Nephron (organoid): Measurements from ENCODE around the gene TBC1D5.

ENCODE experiments used
- H3K27ac Mint-ChIP-seq, 3 experiments: 2 replicates each; pipeline ENCODE4 v1.8.0; 2020; ENCODE audit warnings: mixed read lengths in 3 of 3, mild to moderate bottlenecking in 2 of 3, moderate library complexity in 1 of 3
- H3K27me3 Mint-ChIP-seq: 2 replicates; pipeline ENCODE4 v1.8.0; 2021; ENCODE audit warnings: low read depth, mild to moderate bottlenecking, moderate library complexity, mixed read lengths
- H3K36me3 Mint-ChIP-seq: 2 replicates; pipeline ENCODE4 v1.8.0; 2020; ENCODE audit warnings: low read depth, mixed read lengths
- H3K4me1 Mint-ChIP-seq: 2 replicates; pipeline ENCODE4 v1.8.0; 2020; ENCODE audit warnings: mixed read lengths
- H3K4me3 Mint-ChIP-seq, 3 experiments: 2 replicates each; pipeline ENCODE4 v1.8.0; 2020; ENCODE audit warnings: mild to moderate bottlenecking in 3 of 3, mixed read lengths in 3 of 3, moderate library complexity in 2 of 3
- H3K9me3 Mint-ChIP-seq: 2 replicates; pipeline ENCODE4 v1.8.0; 2020; ENCODE audit warnings: mixed read lengths
- TF ChIP-seq, protein P1 (sequence below), 3 experiments: fragments of 200-600 bp; sonication (generic); IDR thresholded peaks; one replicate each; pipeline ENCODE4 v1.5.0; 2021; ENCODE audit warnings: antibody characterized with exemption in 3 of 3; ENCODE audit not compliant: unreplicated experiment in 3 of 3

Gene TBC1D5

GRCh38 chr3:17489139-17489538, 253.3 kb downstream of the TBC1D5 start:
- Mint-ChIP-seq H3K27me3 (no peaks in the 10 kb centered on the region), H3K36me3 (peaks cover 38% of the 10 kb centered on the region), H3K27ac (no peak overlapping the region), H3K9me3 (peaks cover 48% of the 10 kb centered on the region), H3K4me3 (no peak overlapping the region), H3K4me1 (no peaks in the 10 kb centered on the region)
- TF ChIP-seq, protein P1, sequence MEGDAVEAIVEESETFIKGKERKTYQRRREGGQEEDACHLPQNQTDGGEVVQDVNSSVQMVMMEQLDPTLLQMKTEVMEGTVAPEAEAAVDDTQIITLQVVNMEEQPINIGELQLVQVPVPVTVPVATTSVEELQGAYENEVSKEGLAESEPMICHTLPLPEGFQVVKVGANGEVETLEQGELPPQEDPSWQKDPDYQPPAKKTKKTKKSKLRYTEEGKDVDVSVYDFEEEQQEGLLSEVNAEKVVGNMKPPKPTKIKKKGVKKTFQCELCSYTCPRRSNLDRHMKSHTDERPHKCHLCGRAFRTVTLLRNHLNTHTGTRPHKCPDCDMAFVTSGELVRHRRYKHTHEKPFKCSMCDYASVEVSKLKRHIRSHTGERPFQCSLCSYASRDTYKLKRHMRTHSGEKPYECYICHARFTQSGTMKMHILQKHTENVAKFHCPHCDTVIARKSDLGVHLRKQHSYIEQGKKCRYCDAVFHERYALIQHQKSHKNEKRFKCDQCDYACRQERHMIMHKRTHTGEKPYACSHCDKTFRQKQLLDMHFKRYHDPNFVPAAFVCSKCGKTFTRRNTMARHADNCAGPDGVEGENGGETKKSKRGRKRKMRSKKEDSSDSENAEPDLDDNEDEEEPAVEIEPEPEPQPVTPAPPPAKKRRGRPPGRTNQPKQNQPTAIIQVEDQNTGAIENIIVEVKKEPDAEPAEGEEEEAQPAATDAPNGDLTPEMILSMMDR (IDR thresholded peaks at IDR 0.05; ENCODE audit: unreplicated experiment in 3 of 3): no peak

GRCh38 chr3:17481116-17481515, 261.3 kb downstream of the TBC1D5 start:
- Mint-ChIP-seq H3K4me1 (no peaks in the 10 kb centered on the region), H3K4me3 (no peak overlapping the region), H3K36me3 (no peaks in the 10 kb centered on the region), H3K9me3 (no peaks in the 10 kb centered on the region), H3K27me3 (peaks cover 4% of the 10 kb centered on the region), H3K27ac (no peak overlapping the region)
- TF ChIP-seq, protein P1 (IDR thresholded peaks at IDR 0.05; ENCODE audit: unreplicated experiment in 3 of 3): no peak

- H3K27me3 Mint-ChIP-seq: peaks cover 4% of the 10 kb centered on the region
- no peaks in the 10 kb centered on the region for H3K4me1 Mint-ChIP-seq
- TF ChIP-seq, protein P1 (IDR thresholded peaks at IDR 0.05; ENCODE audit: unreplicated experiment in 3 of 3): no peak
- H3K4me3 Mint-ChIP-seq: no peak overlapping the region
- no peaks in the 10 kb centered on the region for H3K36me3 Mint-ChIP-seq
- no peak overlapping the region for H3K27ac Mint-ChIP-seq
- H3K9me3 Mint-ChIP-seq: no peaks in the 10 kb centered on the region
These were observed 262.6 kb downstream of the TBC1D5 start for GRCh38 chr3:17479681-17480405.

DNA sequence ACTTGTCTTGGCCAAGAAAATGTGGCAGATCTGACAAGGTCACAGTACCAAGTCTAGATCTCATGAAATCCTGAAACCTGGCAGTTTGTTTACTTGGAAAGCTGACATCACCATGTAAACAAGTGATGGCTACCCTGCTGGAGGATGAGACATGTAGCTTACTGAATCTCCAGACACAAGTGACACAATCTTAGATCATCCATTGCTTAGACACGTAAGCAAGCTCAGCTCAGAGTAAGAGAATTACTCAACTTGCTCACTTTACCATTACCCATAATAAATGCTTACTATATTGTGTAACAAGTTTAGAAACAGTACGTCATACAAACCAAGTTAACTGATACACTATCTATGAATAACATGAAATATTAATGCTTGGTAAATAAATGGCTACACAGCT, 263.8 kb downstream of the TBC1D5 start:
- TF ChIP-seq, protein P1 (IDR thresholded peaks at IDR 0.05; ENCODE audit: unreplicated experiment in 3 of 3): no peak
- no peak overlapping the region for H3K4me3 Mint-ChIP-seq

GRCh38 chr3:17473761-17474160, 268.7 kb downstream of the TBC1D5 start:
- Mint-ChIP-seq H3K4me1 (no peaks in the 10 kb centered on the region), H3K27ac (no peak overlapping the region), H3K4me3 (no peak overlapping the region), H3K9me3 (no peaks in the 10 kb centered on the region), H3K36me3 (no peaks in the 10 kb centered on the region), H3K27me3 (no peaks in the 10 kb centered on the region)
- TF ChIP-seq, protein P1 (IDR thresholded peaks at IDR 0.05; ENCODE audit: unreplicated experiment in 3 of 3): peak in 2 of 3 experiments; percentile 24 to 28

More for the DNA sequence above, 263.8 kb downstream of the TBC1D5 start:
- Mint-ChIP-seq H3K27ac (no peak overlapping the region), H3K9me3 (no peaks in the 10 kb centered on the region), H3K36me3 (no peaks in the 10 kb centered on the region), H3K27me3 (peaks cover 4% of the 10 kb centered on the region), H3K4me1 (no peaks in the 10 kb centered on the region)

- Mint-ChIP-seq H3K4me1 (no peaks in the 10 kb centered on the region), H3K27ac (no peak overlapping the region), H3K9me3 (no peaks in the 10 kb centered on the region), H3K36me3 (no peaks in the 10 kb centered on the region), H3K27me3 (no peaks in the 10 kb centered on the region), H3K4me3 (no peak overlapping the region)
- TF ChIP-seq, protein P1 (IDR thresholded peaks at IDR 0.05; ENCODE audit: unreplicated experiment in 3 of 3): no peak
These were observed 272.5 kb downstream of the TBC1D5 start for GRCh38 chr3:17469954-17470353.
